GM19351 (cell line): ENCODE data around the gene TMEM138.

Experiments
- ATAC-seq: cut with Tn5 transposase; IDR thresholded peaks from one replicate; pipeline ENCODE4 v1.9.1; 2021; ENCODE audit warnings: mild to moderate bottlenecking, moderate library complexity; ENCODE audit not compliant: unreplicated experiment

Gene TMEM138

DNA sequence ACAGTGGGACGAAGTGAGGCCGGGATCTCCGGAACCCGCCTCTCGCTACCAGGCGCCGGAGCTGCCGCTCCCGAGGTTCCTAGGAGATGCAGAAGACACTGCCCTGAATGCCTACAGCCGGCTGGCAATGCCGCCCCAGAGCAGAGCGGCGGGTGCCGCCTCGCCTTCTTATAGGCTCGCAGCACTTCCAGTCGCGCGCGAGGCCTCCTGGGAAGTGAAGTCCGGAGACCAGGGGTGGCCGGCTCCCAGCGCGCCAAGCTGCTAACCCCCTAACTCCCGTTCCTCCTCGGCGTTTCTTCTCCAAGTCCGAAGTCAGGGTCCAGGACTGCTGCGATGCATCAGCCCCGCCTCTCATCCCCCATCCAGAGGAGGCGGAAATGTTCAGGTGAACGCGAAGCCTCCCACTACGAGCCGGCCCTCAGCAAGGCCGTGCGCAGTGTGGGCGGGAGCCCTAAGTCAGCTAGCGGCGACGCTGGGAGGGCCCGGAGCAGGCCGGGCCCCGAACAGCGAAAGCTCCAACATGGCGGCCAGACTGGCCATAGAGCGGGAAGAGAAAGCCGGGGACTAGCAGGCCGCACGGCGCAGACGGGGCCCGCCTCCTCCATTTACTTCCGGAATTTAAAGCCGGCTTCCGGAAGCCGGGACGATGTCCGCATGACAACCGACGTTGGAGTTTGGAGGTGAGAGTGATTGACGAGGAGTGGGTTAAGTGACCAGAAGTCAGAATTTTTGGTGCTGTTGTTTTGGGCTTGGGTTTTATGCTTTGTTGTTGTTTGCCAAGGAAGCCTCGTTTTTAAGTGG is at the start of gene TMEM138, which contains the start of gene CYB561A3:
TMEM138 (plus strand) TSS at position 634 of the 801 bp plus-strand sequence. CDS start 2,017 bp downstream, outside the sequence.
CYB561A3 (minus strand) TSS at position 142 of the 801 bp plus-strand sequence. CDS start 5,169 bp downstream, outside the sequence.
- ATAC-seq, result peak; percentile 82

DNA sequence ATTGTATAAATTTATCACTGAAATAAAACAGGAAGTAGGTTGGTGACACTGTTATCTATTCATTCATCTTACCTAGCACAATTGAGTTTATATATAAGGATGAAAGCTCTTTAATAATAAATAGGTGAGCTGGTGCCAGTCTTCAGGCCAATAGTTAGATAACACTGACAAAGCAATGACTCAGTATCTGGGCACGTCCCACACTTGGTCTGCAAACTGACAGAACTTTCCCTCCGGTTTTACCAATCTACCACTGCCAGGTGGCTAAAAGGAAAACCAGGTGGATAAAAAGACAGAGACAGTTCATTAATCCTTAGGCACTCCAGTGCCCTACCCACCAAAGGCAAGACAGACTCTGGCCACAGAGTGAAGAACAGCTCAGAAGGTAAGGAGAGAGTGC is 46.9 kb upstream of the TMEM138 start:
- ATAC-seq, result no peak

DNA sequence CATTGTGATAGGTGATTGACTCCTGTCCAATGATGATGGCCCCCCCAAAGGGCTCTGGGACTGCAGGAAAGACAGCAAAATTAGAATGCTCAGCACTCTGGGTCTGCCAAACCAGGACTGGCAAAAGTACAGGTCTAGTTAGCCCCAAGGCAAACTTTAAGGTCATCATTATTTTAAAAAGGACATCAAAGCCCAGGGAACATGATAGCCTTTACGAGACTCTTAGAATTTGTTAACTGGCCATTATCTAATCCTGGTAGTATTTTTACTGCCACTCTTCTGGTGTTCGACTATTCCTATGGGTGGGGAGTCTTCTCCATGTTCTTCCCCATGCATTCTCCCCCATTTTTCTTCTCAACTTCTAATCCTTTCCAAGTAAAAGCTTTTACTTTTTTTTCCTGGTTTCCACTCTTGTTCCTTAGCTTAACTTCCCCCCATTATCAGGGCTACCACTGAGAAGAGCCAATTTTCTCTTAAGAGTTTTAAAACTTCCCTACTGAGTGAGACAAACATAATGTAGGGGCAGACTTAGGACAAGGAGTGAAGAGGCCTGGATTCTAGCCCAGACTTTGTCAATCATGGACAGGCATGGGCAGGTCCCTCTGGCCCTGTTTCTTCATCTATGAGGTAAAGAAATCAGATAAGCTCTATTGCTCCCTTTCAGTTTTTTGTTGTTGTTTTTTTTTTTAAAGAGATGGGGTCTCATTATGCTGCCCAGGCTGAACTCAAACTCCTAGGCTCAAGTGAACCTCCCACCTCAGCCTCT is 36.3 kb upstream of the TMEM138 start:
- no peak for ATAC-seq

DNA sequence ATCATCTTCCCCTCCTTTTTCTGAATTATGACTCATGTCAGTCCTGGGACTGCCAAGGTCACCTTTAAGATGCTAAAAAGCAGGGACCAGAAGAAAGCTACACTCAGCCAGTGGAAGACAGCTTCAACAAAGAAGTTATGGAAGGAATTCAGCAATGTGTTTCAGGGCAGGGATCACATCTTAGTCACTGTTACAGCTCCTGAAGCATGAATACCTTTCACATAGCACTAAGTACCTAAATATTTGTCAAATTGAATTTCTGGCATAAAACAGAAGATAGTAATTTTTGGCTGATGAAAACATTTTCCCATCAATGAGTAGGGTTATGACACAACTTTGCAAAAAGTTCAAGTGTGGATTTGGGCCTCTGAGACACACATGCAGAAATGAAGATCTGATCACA is 34.5 kb upstream of the TMEM138 start:
- no peak for ATAC-seq

DNA sequence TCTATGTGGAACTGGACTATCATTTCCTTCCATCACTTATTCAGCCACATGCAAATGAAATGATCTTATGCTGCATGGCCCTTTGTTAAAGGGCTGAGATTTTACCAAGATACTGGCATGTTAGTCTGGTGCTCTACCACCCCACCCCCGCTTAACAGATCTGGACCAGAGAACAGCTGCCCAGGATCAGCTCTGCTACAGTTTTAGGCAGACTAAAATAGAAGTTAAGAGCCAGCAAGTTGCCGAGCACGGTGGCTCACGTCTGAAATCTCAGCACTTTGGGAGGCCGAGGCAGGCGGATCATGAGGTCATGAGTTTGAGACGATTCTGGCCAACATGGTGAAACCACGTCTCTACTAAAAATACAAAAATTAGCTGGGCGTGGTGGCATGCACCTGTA is 33.8 kb upstream of the TMEM138 start:
- no peak for ATAC-seq

DNA sequence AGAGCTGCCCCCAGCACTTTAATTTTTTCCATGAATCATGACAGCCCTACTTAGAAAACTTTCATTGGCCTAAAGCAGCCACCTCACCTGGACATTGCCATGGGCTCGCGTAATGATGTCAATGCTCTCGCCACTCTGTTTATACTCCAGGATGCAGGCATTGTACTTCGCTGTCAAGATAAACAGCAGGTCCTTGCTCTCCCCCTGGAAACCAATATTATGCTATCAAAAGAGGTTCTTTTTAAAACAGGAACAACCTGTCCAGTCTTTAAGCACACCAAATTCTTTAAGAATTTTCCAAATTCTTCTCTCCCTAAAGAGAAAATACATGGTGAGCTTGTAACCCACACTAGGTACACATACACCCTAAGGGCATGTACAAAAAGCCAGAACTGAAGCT is 32.3 kb upstream of the TMEM138 start:
- no peak for ATAC-seq

DNA sequence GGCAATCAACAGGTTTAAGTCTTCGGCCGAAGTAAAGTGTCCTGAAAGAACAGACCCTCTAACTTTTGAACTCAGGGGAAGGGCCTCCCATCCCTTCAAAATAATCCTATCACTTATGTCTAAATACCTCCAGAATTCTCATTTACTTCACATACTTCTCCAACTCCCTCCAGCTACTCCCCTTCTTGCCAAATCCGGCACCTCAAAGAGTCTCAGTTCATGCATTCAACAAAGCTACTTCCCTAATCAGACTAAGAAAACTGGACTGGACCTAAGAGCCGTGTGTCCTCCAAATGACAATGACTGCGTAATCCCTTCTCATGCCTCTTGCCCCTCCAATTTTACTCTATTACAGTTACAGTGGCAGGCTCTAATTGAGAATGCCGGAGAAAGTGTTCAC is 30.5 kb upstream of the TMEM138 start:
- no peak for ATAC-seq

DNA sequence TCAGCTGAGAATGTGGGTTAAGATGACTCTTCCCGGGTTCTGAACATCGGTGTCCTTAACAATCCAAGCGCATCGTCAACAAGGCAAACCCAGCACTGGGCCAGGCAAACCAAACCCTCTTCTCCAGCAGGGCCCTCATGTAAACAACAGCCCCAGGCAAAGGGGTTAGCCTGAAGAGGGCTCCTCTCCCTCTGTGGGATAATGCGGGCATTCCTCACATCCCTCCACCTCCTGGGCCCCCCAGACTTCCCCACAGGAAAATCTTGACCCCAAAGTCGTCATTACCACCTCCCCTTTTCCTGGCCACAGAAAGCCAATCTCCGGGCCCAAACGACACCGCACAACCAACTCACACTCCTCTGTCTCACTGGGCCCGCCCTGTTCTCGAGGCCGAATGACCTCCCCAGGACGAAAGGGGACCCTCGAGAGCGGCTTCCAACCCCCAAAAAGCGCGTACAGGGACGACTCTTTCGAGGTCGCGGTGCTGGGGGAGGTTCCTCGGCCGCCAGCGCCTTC is 29.8 kb upstream of the TMEM138 start:
- ATAC-seq, result peak; percentile 5

DNA sequence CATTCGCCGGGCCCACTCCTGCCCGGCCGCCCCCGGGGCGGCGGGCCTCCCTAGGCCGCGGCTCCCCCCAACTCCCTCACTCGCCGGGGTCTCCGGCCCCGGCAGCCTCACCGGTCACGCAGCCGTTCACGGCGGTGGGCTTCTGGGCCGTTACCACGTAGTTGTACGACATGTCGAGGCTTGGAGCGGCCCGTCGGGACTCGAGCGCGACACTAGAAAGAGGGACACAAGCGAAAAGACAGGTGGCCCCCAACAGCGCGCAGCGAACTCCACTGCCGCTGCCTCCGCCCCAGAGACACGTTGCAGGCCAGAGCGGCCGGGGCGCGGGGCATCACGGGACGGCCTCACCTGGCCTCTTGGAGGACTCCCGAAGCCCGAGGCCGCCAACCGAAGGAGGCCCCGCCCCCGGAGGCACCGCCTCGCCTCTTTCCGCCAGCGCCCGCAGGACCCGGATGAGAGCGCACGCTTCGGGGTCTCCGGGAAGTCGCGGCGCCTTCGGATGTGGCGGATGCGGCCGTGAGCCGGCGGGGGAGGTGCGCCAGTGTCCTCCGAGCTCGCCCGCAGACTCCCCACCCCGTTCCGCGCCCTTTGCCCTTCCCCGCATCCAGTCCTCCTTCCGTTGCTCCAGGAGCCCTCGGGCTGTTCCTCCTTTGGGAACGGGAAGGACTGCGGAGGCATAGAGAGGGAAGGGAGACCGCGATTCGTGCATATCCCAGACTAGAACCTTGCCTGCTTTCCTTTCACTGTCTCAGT is 29.2 kb upstream of the TMEM138 start, which contains the start of the genes DDB1 and TKFC:
DDB1 (minus strand) TSS at position 309 of the 753 bp plus-strand sequence; CDS start at position 172, 137 bp downstream.
TKFC (plus strand) TSS at position 432 of the 753 bp plus-strand sequence. CDS start 1,501 bp downstream, outside the sequence.
- peak; percentile 90 for ATAC-seq

DNA sequence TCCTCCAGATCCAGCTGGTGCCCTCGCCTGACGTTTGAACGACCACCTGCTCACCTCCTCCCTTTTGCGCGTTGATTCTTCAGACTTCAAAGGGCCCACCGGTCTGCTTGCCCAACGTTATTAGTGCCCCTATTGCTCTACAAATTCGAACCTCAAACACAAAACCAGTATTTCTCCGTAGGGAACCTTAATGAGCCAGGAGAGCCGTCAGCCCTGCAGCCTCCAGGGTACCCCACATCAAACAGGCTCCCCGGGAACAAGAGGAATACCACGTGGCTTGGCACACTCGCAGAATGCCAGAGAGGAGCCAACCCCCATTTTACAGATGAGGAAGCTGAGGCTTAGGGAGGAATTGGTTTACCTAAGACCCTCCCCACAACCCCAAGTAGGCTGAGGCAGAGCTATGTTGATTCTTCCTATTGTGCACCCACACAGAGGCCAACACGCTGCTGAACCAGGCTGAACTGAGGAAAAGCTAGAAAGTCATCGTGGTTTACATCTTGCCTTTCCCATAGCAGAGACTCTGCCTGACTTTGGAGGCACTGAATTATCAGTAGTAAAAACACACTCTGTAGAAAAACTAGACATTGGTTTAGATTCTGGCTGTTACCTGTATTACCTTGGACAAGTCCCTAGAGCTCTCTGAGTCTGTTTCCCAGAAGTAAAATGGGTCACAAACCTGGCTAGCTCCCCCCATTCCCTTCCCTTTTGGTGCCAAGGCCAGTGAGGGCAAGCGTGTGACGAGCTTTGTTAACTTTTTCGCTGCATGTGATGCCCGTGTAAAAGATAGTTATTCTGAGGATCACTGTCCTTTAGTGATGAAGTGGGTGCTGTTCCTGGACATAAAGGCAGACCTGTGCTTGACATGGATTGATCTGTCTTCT is 28.4 kb upstream of the TMEM138 start:
- no peak for ATAC-seq

DNA sequence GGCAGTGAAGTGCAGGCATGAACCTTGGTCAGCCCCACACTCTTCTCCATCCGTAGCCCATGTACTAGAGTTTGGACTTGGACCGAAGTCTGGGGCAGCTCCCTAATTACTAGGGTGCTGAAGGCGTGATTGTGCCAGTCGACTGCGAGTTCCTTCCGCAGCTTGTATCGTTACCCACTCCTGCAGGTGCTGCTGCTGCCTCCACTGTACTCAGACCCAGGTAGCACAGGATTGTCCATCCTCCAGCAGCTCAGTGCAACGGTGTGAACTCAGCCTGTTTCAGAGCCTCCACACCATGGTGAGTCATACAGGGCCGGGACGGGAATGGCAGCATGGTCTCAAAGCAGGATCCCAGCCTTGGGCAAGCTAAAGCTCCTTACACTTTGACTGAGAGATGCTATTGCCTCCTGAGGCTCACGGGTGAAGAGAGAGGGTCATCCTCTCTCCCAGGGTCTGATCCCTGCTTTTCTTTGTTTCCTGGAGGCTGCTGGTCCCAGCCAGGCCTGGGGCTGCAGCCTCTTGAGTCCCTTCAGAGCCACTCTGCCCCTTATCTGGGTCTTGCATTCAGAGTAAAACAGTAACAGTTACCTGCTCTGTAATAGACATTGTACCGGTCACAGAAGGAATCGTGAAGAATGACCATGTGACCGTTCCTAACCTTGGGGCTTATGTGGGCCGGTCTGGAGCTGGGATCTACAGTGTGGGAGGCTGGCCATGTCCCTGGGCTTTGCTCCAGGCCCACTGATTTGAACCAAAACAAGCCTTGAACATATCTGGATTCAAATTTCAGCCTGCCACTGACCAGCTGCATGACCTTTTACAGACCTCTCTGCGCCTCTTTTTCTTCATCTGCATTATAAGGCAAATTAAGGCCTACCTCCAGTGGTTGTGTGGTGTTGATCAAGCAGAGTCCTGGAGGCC is 27.5 kb upstream of the TMEM138 start:
- no peak for ATAC-seq

DNA sequence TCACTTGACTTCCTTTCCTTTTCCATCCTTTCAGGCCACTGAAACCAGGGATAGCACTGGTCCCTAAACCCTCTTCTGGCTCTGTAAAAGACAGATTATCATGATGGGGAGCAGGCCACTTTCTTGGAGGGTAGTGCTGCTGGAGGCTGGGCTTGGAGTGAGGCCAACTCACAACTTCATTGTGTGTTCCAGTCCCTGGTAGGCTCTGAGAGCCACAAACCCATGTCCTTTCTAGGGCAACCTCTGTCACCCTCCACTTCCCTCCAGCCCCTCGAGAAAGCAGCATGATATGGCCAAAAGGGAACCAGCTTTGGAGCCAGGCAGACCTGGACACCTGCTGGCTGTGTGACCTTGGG is 26.8 kb upstream of the TMEM138 start:
- no peak for ATAC-seq

DNA sequence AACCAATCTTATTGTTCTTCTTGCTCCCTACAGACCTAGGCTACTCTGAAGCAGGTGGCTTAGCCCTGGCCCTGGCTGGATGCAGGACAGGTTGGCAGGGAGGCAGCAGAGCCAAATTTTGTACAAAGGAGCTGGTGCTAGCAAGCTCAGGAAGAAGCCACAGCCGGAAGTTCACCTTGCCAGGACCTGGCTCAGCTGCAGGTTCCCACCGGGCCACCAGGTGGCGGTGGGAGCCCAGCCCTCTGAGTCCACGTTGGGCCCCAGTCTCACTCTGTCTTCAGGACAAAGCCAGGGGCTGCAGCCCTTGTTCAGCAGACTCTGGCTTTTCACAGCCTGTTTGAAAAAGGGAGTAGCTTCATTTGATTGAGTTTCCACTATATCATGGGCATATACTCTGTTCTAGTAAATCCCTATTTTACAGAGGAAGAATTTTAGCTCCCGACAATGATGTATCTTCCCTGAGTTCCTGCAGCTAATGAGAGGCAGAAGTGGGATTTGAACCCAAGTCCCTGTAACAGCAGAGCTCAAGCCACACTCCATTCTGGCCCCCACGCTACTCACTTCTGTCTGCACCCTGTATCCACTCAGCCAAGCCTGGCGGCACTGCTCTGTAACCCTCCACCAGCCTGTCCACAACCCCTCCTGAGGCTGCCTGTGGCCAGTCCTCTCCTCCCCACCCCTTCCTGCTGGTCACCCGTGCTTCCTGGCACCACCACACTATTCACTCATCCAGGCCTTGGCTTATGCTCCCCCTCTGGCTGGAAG is 25.8 kb upstream of the TMEM138 start:
- peak; percentile 59 for ATAC-seq

DNA sequence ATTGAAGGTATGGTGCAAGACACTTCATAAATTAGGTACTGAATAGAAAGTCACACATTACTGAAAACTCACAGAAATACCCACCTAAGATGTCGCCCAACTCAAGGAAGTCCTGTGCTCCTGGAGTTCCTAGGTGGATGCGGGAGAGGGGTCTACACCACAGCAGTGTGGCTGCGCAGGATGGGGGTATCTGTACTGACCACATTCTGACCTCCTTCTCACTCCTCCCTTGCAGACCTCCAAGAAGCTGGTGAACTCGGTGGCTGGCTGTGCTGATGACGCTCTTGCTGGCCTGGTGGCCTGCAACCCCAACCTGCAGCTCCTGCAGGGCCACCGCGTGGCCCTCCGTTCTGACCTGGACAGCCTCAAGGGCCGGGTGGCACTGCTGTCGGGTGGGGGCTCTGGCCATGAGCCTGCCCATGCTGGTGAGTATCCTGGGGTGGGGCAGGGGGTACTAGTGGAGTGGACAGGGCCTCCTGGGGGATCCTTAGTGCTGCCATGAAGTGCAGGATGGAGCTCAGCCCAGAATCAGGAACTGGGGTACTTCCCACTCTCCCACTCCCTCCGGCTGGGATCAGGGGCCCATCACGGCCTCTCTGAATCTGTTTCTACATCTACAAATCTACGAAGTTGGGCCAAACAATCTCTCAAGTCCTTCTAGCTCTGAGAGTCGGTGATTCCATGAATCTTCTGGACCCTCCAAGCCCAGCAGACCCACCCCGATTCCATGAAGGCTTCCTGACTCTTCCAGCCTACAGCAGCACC is 24.3 kb upstream of the TMEM138 start:
- no peak for ATAC-seq

DNA sequence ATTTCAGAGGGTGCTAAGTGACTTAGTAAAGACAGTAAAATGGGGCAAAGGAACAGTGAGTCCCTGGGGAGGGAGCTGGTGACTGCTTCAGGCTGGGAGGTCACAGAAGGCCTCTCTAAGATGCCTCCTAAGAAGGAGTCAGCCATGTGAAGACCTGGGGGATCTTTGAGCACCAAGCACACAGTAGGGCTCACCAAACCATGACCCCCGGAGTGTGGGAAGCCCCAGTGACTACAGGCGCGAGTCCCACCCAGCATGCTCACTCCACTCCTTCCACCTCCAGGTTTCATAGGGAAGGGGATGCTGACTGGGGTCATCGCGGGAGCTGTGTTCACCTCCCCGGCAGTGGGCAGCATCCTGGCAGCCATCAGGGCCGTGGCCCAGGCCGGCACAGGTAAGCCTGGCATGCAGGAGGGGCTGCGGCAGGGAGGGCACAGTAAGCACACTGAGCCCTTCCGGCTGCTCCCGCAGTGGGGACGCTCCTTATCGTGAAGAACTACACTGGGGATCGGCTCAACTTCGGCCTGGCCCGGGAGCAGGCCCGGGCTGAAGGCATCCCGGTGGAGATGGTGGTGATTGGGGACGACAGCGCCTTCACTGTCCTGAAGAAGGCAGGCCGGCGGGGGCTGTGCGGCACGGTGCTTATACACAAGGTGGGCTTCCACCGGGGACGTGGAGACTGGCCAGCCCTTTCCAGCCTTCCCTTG is 23.2 kb upstream of the TMEM138 start:
- ATAC-seq, result no peak

DNA sequence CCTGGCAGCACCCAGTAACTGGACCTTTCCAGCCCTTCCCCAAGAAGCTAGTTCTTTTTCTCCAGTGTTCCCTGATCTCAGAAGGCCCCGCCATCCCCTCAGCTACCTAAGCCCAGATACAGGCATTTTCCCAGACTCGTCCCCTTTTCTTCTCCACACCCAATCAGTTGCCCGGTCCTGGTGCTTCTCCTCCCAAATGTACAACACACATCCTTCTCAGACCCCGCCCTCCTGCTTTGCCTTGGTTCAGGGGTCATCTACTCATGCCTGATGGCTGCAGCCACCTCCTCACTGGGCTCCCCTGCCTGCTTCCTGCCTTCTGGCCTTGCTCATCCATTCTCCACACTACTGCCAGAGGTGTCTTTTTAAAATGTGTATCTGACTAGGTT is 22.7 kb upstream of the TMEM138 start:
- ATAC-seq, result no peak

DNA sequence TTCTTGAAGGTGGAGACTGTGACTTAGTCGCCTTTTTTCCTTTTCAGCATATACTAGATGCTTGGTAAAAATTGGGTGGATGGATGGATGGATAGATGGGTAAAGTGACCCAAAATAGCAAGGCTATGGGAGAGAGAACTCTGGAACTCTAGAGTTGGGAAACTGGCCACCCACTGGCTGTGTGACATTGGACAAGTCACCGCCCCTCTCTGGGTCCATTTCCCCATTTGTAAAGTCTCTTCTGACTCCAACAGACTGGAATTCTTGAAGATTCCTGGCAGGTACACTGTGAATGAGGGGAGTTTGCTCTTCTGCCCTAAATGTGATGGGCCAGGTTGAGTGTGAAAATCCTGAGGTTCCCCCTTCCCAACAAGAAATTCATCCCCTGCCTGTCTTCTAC is 21.2 kb upstream of the TMEM138 start:
- ATAC-seq, result no peak
